ENCODE results near the gene PNMA8C.
"Not testable (repeated sequence)": the region's sequence is repeated elsewhere in the genome, so short reads cannot be mapped to it uniquely, and the experiment has no call there.

DNA sequence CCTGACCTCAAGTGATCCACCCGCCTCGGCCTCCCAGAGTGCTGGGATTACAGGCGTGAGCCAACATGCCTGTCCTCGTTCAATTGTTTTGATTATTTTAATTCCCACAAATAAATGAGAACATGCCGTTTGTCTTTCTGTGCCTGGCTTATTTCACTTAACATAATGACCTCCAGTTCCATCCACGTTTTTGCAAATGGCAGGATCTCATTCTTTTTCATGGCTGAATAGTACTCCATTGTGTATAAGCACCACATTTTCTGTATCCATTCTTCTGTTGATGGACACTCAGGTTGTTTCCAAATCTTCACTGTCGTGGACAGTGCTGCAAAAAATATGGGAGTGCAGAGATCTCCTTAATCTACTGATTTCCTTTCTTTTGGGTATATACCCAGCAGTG lies 4.7 kb upstream of the PNMA8C start:
- TF ChIP-seq, protein P1, sequence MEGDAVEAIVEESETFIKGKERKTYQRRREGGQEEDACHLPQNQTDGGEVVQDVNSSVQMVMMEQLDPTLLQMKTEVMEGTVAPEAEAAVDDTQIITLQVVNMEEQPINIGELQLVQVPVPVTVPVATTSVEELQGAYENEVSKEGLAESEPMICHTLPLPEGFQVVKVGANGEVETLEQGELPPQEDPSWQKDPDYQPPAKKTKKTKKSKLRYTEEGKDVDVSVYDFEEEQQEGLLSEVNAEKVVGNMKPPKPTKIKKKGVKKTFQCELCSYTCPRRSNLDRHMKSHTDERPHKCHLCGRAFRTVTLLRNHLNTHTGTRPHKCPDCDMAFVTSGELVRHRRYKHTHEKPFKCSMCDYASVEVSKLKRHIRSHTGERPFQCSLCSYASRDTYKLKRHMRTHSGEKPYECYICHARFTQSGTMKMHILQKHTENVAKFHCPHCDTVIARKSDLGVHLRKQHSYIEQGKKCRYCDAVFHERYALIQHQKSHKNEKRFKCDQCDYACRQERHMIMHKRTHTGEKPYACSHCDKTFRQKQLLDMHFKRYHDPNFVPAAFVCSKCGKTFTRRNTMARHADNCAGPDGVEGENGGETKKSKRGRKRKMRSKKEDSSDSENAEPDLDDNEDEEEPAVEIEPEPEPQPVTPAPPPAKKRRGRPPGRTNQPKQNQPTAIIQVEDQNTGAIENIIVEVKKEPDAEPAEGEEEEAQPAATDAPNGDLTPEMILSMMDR (conservative IDR thresholded peaks at IDR 0.05; ENCODE audit: low read depth, low read length): not testable (repeated sequence)
- not testable (repeated sequence) for TF ChIP-seq EZH2phosphoT487 (IDR thresholded peaks at IDR 0.05; ENCODE audit: borderline replicate concordance, low read length)

Measured in PC-3 (cell line).